22Rv1 (cell line): ENCODE results near the gene PHF21A.

ENCODE experiments used
- H3K27ac ChIP-seq: fragments of 450-650 bp; 2 replicates; pipeline ENCODE4 v1.5.1; 2017
- ZFX ChIP-seq: fragments of 450-650 bp; IDR thresholded peaks from 2 replicates; pipeline ENCODE4 v1.6.1; 2017; ENCODE audit warnings: antibody characterized with exemption, borderline replicate concordance
- TF ChIP-seq, protein P1 (sequence below): fragments of 450-650 bp; IDR thresholded peaks from 2 replicates; pipeline ENCODE4 v1.5.1; 2017; ENCODE audit warnings: mild to moderate bottlenecking

The PHF21A gene

GRCh38 chr11:45939836-45940235, 181.4 kb downstream of the PHF21A start:
- H3K27ac ChIP-seq = no peak overlapping the region
- TF ChIP-seq ZFX = no peak

DNA sequence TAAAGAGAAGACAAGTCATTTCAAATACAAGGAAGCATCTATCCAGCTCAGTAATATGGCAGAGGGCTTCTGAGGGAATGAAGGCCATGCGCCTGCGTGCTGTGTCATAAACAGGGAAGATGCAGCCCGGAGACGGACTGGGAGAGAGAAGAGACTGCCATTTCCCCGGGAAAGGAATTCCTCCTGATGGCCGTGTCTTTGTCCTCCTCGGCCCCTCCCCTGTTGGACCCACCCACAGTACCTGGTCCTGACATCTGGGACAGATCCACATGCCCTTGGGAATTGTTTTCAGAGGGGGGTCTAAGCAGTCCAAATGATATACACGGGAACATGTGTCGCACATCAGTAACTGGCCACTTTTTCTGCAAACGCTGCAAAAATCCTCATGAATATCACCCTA, 183.3 kb downstream of the PHF21A start:
- no peak overlapping the region for H3K27ac ChIP-seq
- TF ChIP-seq, protein P1, sequence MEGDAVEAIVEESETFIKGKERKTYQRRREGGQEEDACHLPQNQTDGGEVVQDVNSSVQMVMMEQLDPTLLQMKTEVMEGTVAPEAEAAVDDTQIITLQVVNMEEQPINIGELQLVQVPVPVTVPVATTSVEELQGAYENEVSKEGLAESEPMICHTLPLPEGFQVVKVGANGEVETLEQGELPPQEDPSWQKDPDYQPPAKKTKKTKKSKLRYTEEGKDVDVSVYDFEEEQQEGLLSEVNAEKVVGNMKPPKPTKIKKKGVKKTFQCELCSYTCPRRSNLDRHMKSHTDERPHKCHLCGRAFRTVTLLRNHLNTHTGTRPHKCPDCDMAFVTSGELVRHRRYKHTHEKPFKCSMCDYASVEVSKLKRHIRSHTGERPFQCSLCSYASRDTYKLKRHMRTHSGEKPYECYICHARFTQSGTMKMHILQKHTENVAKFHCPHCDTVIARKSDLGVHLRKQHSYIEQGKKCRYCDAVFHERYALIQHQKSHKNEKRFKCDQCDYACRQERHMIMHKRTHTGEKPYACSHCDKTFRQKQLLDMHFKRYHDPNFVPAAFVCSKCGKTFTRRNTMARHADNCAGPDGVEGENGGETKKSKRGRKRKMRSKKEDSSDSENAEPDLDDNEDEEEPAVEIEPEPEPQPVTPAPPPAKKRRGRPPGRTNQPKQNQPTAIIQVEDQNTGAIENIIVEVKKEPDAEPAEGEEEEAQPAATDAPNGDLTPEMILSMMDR = no peak
- no peak for TF ChIP-seq ZFX

GRCh38 chr11:45936511-45937054, 184.7 kb downstream of the PHF21A start:
- H3K27ac ChIP-seq = no peak overlapping the region
- TF ChIP-seq, protein P1 = no peak
- no peak for TF ChIP-seq ZFX

DNA sequence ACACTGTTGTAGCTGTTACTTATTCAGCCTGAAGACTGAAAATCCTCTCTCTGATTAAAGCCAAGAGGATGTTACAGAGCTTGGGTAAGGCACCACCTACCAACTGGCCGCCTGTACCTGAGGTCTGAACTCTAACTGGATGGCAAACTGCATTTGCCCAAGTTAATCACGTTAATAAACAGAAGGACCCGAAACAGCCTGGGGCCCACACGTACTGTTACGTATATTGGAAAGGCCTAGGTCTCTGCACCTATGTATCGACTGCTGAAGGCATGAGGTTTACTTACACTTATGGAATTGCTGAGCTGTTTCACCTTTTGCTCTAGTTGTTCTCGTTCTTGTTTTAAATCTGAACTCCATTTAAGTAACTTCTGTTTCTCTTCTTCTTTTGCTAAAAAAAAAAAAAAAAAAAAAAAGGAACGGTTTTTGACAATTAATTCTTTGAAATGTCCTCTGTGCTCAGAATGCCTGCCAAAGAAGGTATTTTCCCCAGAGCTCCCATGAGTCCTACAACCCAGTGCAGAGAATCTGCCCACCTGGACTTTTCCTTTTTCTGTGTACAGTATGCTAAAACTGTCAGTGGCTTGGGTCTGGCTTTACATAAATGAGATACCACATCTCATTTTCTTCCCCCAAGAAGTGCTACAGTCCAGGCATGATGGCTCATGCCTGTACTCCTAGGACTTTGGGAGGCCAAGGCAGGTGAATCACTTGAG, 185.7 kb downstream of the PHF21A start:
- no peak overlapping the region for H3K27ac ChIP-seq
- TF ChIP-seq, protein P1 = no peak
- no peak for TF ChIP-seq ZFX

- no peak overlapping the region for H3K27ac ChIP-seq
- no peak for TF ChIP-seq ZFX
Observed at GRCh38 chr11:45934580-45935318, 186.5 kb downstream of the PHF21A start.

DNA sequence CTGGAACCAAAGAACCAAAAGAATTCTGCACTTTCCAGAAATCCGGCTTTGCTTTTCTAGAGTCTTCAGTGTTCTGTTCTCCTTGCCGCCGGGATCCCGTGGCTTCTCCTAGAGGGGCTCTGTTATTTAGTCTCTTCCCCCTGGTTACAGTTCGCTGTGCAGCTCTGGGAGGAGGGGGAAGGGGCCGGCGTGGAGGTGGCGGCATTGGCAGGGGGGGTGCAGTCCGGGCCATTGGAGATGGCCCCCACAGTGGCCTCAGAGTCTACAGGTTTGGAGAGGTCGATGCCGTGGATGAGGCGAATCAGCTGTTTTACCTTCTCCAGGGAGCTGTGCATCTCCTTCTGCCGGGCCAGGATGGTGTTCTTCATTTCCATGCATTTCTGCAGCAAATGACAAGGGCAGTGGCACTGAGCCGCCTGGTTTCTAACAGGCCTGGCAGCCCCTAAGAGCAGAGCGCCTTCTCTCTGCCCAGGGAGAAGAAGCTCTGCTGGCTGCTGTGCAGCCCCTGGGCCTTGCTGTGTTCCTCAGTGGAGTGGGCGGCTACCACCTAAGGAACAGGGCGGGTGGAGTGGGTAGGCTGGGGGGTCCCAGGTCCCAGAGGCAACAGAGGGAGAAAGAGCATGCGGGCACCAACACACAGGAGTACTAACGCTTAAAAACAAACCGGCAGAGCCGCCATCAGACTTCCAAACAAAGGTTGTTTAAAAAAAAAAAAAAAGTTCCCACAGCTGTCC, 187.2 kb downstream of the PHF21A start:
- H3K27ac ChIP-seq = no peak overlapping the region
- TF ChIP-seq, protein P1 = no peak
- TF ChIP-seq ZFX = no peak

DNA sequence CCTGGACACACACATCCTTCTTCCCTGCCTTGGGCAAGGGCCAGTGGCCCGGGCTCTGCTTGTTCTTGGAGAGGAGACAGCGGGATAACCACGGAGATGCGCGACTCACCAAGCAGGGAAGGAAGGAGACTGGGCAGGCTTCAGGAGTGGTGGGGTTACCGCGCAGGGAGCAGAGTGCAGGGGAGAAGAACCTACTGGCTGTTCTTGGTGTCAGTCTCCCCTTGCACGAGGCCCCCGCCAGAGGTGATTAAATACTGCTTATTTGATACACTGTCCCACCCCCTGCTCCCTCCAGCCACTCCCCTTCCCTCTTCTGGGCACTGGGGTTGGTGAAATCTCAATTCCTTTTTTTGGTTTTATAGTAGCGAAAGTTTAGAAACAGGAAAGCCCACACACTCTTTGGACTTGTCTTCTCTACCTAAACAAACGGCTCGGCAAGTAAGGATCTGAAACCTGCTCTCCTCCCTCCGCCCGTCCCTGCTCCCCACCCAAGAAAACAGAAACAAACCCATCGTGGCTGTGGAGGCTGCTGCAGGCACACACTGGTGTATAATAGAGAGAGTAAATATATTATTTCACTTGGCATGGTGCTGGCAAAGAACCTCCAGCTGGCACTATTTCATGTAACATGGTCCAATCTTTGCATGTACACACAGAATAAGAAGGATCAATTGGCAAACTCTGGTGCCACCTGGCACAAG, 188.0 kb downstream of the PHF21A start:
- H3K27ac ChIP-seq = no peak overlapping the region
- no peak for TF ChIP-seq ZFX
- TF ChIP-seq, protein P1 = no peak
